ENCODE data around the gene DOCK1.
"Not testable (repeated sequence)": the region's sequence is repeated elsewhere in the genome, so short reads cannot be mapped to it uniquely, and the experiment has no call there.

Gene DOCK1

GRCh38 chr10:126914561-126914960, 9.3 kb downstream of the DOCK1 start:
- no peak overlapping the region for H3K4me3 ChIP-seq (ENCODE audit: low read length)
- no peaks in the 10 kb centered on the region for H3K36me3 ChIP-seq (ENCODE audit: control insufficient read depth, low read depth, low read length)
- H3K9ac ChIP-seq (ENCODE audit: low read length): no peak overlapping the region
- H3K27ac ChIP-seq (ENCODE audit: low read length): no peak overlapping the region
- no peaks in the 10 kb centered on the region for H3K27me3 ChIP-seq (ENCODE audit: control insufficient read depth, insufficient read depth, low read length)
- no peaks in the 10 kb centered on the region for H3K4me1 ChIP-seq (ENCODE audit: control insufficient read depth, low read depth, low read length)
- H3K9me3 ChIP-seq (ENCODE audit: control insufficient read depth, low read depth, low read length): no peaks in the 10 kb centered on the region

DNA sequence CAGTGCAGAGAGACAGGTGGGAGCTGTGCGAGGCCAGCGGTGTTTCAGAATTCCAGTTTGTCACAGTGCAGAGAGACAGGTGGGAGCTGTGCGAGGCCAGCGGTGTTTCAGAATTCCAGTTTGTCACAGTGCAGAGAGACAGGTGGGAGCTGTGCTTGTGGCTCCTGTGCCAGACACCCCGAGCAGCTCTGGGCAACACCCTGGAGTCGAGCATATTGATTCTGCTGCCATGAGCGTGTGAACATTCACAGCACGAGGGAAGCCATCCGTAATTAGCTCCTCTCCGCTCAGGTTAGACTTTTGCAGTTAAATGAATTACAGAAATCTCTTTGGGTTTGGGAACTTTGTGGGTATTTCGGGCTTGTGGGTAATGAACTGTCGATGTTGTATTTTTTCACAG, 11.7 kb downstream of the DOCK1 start:
- H3K9me3 ChIP-seq (ENCODE audit: control insufficient read depth, low read depth, low read length); H3K27me3 ChIP-seq (ENCODE audit: control insufficient read depth, insufficient read depth, low read length); H3K36me3 ChIP-seq (ENCODE audit: control insufficient read depth, low read depth, low read length); H3K27ac ChIP-seq (ENCODE audit: low read length); H3K4me1 ChIP-seq (ENCODE audit: control insufficient read depth, low read depth, low read length); H3K4me3 ChIP-seq (ENCODE audit: low read length); H3K9ac ChIP-seq (ENCODE audit: low read length): not testable (repeated sequence)

GRCh38 chr10:126917375-126917774, 12.1 kb downstream of the DOCK1 start:
- H3K4me1 ChIP-seq (ENCODE audit: control insufficient read depth, low read depth, low read length): no peaks in the 10 kb centered on the region

GRCh38 chr10:126917975-126918908, 13.0 kb downstream of the DOCK1 start:
- no peaks in the 10 kb centered on the region for H3K9me3 ChIP-seq (ENCODE audit: control insufficient read depth, low read depth, low read length)
- no peaks in the 10 kb centered on the region for H3K36me3 ChIP-seq (ENCODE audit: control insufficient read depth, low read depth, low read length)

More at GRCh38 chr10:126917375-126917774, 12.1 kb downstream of the DOCK1 start:
- Histone ChIP-seq H3K4me3 (ENCODE audit: low read length) (no peak overlapping the region), H3K9ac (ENCODE audit: low read length) (no peak overlapping the region), H3K27me3 (ENCODE audit: control insufficient read depth, insufficient read depth, low read length) (no peaks in the 10 kb centered on the region), H3K36me3 (ENCODE audit: control insufficient read depth, low read depth, low read length) (no peaks in the 10 kb centered on the region), H3K27ac (ENCODE audit: low read length) (no peak overlapping the region), H3K9me3 (ENCODE audit: control insufficient read depth, low read depth, low read length) (no peaks in the 10 kb centered on the region)

DNA sequence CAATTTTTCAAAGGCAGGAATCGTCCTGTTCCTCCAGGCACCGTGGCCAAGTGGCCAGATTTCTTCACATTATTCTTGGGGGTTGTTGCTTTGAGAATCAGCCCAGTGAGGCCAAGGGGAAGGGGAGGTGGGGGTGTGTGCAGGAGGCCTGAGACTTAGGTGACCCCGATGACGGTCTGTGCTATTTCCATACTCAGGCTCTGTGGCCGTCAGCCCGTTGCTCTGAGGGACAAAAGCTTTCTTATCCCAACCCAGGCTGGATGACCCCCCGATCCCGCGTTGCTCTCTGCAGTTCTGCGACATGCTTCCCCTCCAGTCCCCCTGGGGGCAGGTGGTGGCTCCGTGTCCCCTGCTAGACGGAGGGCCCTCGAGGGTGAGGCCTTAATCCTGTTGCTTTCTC, 14.2 kb downstream of the DOCK1 start:
- H3K4me1 ChIP-seq (ENCODE audit: control insufficient read depth, low read depth, low read length): no peaks in the 10 kb centered on the region

More at GRCh38 chr10:126917975-126918908, 13.0 kb downstream of the DOCK1 start:
- no peak overlapping the region for H3K4me3 ChIP-seq (ENCODE audit: low read length)
- H3K27ac ChIP-seq (ENCODE audit: low read length): no peak overlapping the region
- no peaks in the 10 kb centered on the region for H3K4me1 ChIP-seq (ENCODE audit: control insufficient read depth, low read depth, low read length)
- no peak overlapping the region for H3K9ac ChIP-seq (ENCODE audit: low read length)
- H3K27me3 ChIP-seq (ENCODE audit: control insufficient read depth, insufficient read depth, low read length): no peaks in the 10 kb centered on the region

DNA sequence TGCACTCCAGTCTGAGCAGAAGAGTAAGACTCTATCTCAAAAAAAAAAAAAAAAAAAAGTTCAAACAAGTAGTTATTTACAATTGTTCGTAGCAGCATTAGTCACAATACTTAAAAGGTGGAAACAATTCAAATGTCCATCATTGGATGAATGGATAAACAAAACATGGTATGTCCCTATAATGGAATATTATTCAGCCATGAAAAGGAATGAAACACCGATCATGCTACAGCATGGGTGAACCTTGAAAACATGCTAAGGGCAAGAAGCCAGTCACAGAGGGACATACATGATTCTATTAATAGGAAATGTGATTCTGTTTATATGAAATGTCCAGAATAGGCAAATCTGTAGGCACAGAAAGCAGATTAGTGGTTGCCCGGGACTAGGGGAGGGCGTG, 15.9 kb downstream of the DOCK1 start:
- Histone ChIP-seq H3K9me3 (ENCODE audit: control insufficient read depth, low read depth, low read length) (no peaks in the 10 kb centered on the region), H3K9ac (ENCODE audit: low read length) (no peak overlapping the region), H3K4me1 (ENCODE audit: control insufficient read depth, low read depth, low read length) (no peaks in the 10 kb centered on the region), H3K4me3 (ENCODE audit: low read length) (no peak overlapping the region), H3K27ac (ENCODE audit: low read length) (no peak overlapping the region), H3K27me3 (ENCODE audit: control insufficient read depth, insufficient read depth, low read length) (no peaks in the 10 kb centered on the region), H3K36me3 (ENCODE audit: control insufficient read depth, low read depth, low read length) (no peaks in the 10 kb centered on the region)

More for the DNA sequence above, 14.2 kb downstream of the DOCK1 start:
- H3K9me3 ChIP-seq (ENCODE audit: control insufficient read depth, low read depth, low read length): no peaks in the 10 kb centered on the region
- no peak overlapping the region for H3K9ac ChIP-seq (ENCODE audit: low read length)
- H3K36me3 ChIP-seq (ENCODE audit: control insufficient read depth, low read depth, low read length): no peaks in the 10 kb centered on the region
- H3K4me3 ChIP-seq (ENCODE audit: low read length): no peak overlapping the region
- H3K27me3 ChIP-seq (ENCODE audit: control insufficient read depth, insufficient read depth, low read length): no peaks in the 10 kb centered on the region
- no peak overlapping the region for H3K27ac ChIP-seq (ENCODE audit: low read length)

GRCh38 chr10:126921974-126922525, 16.8 kb downstream of the DOCK1 start:
- peaks cover 7% of the 10 kb centered on the region for H3K36me3 ChIP-seq (ENCODE audit: control insufficient read depth, low read depth, low read length)
- H3K9ac ChIP-seq (ENCODE audit: low read length): no peak overlapping the region
- H3K9me3 ChIP-seq (ENCODE audit: control insufficient read depth, low read depth, low read length): no peaks in the 10 kb centered on the region
- no peaks in the 10 kb centered on the region for H3K4me1 ChIP-seq (ENCODE audit: control insufficient read depth, low read depth, low read length)
- H3K27ac ChIP-seq (ENCODE audit: low read length): no peak overlapping the region
- no peak overlapping the region for H3K4me3 ChIP-seq (ENCODE audit: low read length)
- H3K27me3 ChIP-seq (ENCODE audit: control insufficient read depth, insufficient read depth, low read length): no peaks in the 10 kb centered on the region

GRCh38 chr10:126924180-126924914, 19.1 kb downstream of the DOCK1 start:
- H3K9me3 ChIP-seq (ENCODE audit: control insufficient read depth, low read depth, low read length): no peaks in the 10 kb centered on the region
- H3K27me3 ChIP-seq (ENCODE audit: control insufficient read depth, insufficient read depth, low read length): no peaks in the 10 kb centered on the region
- no peaks in the 10 kb centered on the region for H3K4me1 ChIP-seq (ENCODE audit: control insufficient read depth, low read depth, low read length)
- no peak overlapping the region for H3K27ac ChIP-seq (ENCODE audit: low read length)
- no peak overlapping the region for H3K4me3 ChIP-seq (ENCODE audit: low read length)
- peaks cover 16% of the 10 kb centered on the region for H3K36me3 ChIP-seq (ENCODE audit: control insufficient read depth, low read depth, low read length)
- no peak overlapping the region for H3K9ac ChIP-seq (ENCODE audit: low read length)

DNA sequence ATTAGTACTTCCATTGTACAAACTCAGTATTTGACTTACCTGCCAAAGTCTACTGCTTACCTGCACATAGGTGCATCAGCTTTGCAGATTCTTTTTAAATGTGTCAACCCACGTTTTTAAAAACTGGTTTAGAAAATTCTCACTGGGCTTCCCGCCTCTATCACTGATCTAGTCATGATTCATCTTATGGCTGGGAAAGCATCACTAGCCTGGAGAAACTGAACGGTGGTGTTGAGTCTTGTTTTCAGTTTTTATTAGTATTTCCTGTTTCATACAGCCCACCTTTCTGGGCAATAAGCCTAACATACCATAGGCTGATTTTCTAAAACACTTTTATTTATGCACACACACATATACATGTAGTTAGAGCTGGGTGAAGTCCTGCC, 19.7 kb downstream of the DOCK1 start:
- Histone ChIP-seq H3K9me3 (ENCODE audit: control insufficient read depth, low read depth, low read length) (no peaks in the 10 kb centered on the region), H3K4me3 (ENCODE audit: low read length) (no peak overlapping the region), H3K4me1 (ENCODE audit: control insufficient read depth, low read depth, low read length) (no peaks in the 10 kb centered on the region), H3K27ac (ENCODE audit: low read length) (no peak overlapping the region), H3K27me3 (ENCODE audit: control insufficient read depth, insufficient read depth, low read length) (no peaks in the 10 kb centered on the region), H3K9ac (ENCODE audit: low read length) (no peak overlapping the region), H3K36me3 (ENCODE audit: control insufficient read depth, low read depth, low read length) (peaks cover 17% of the 10 kb centered on the region)

DNA sequence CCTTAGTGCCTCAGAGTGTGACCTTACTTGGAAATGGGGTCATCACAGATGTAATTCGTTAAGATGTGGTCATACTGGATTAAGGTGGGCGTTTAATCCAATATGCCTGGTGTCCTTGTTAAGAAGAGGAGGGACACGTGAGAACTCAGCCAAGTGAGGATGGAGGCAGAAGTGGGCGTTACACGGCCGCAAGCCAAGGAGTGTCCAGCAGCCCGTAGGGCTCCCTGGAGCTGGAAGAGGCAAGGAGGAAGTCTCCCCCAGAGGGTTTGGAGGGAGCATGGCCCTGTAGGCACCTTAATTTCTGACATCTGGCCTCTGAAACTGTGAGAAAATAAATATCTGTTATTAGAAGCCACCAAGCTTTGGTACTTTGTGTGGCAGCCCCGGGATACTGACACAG, 21.3 kb downstream of the DOCK1 start:
- Histone ChIP-seq H3K4me1 (ENCODE audit: control insufficient read depth, low read depth, low read length) (no peaks in the 10 kb centered on the region), H3K9me3 (ENCODE audit: control insufficient read depth, low read depth, low read length) (no peaks in the 10 kb centered on the region), H3K27ac (ENCODE audit: low read length) (no peak overlapping the region), H3K27me3 (ENCODE audit: control insufficient read depth, insufficient read depth, low read length) (no peaks in the 10 kb centered on the region), H3K4me3 (ENCODE audit: low read length) (no peak overlapping the region), H3K36me3 (ENCODE audit: control insufficient read depth, low read depth, low read length) (peaks cover 19% of the 10 kb centered on the region), H3K9ac (ENCODE audit: low read length) (no peak overlapping the region)

- Histone ChIP-seq H3K27ac (ENCODE audit: low read length) (no peak overlapping the region), H3K36me3 (ENCODE audit: control insufficient read depth, low read depth, low read length) (peaks cover 19% of the 10 kb centered on the region), H3K27me3 (ENCODE audit: control insufficient read depth, insufficient read depth, low read length) (no peaks in the 10 kb centered on the region)
Measured at GRCh38 chr10:126927799-126928198, 22.6 kb downstream of the DOCK1 start.

More at GRCh38 chr10:126927799-126928198, 22.6 kb downstream of the DOCK1 start:
- Histone ChIP-seq H3K9me3 (ENCODE audit: control insufficient read depth, low read depth, low read length) (no peaks in the 10 kb centered on the region), H3K4me3 (ENCODE audit: low read length) (no peak overlapping the region), H3K4me1 (ENCODE audit: control insufficient read depth, low read depth, low read length) (no peaks in the 10 kb centered on the region), H3K9ac (ENCODE audit: low read length) (no peak overlapping the region)
